ENCODE data around the gene ARHGAP18.

GRCh38 chr6:129633529-129633928 is 76.4 kb downstream of the ARHGAP18 start:
- TF ChIP-seq CTCF (IDR thresholded peaks at IDR 0.05; ENCODE audit: low read length) (no peak), EZH2phosphoT487 (IDR thresholded peaks at IDR 0.05; ENCODE audit: low read length) (no peak)
